Astrocyte (in vitro differentiated cells and primary cell): ENCODE measurements around the gene CLDN34. TPM values are rescaled to one million over a fixed set of nuclear protein-coding genes. Genes with fewer than 3 reads are reported as not detected.
A peak's percentile ranks its signal among the peaks of the same experiment; 100 is the strongest.

ENCODE experiments used
- DNase-seq: peaks from one replicate; pipeline ENCODE4 v3.0.0-alpha.2; 2010; ENCODE audit warnings: low read depth
- FAIRE-seq: peaks from 2 replicates; lab custom pipeline; 2011; peaks lifted over from hg19 to GRCh38; lab: Jason Lieb, UNC
- H2AFZ ChIP-seq: 2 replicates; pipeline ENCODE4 v1.6.0; 2012; ENCODE audit warnings: low read depth, low read length, inconsistent platforms
- H3K27ac ChIP-seq: 2 replicates; pipeline ENCODE4 v1.5.1; 2011; ENCODE audit warnings: low read depth, low read length, inconsistent platforms
- H3K27me3 ChIP-seq: 2 replicates; pipeline ENCODE4 v1.6.0; 2011; ENCODE audit warnings: low read length, inconsistent platforms; ENCODE audit not compliant: insufficient read depth
- H3K36me3 ChIP-seq: 2 replicates; pipeline ENCODE4 v1.5.1; 2011; ENCODE audit warnings: low read length, inconsistent platforms; ENCODE audit not compliant: insufficient read depth
- H3K4me1 ChIP-seq: 2 replicates; pipeline ENCODE4 v1.5.1; 2011; ENCODE audit warnings: low read length, inconsistent platforms; ENCODE audit not compliant: insufficient read depth
- H3K4me2 ChIP-seq: 2 replicates; pipeline ENCODE4 v1.6.0; 2012; ENCODE audit warnings: low read length, inconsistent platforms
- H3K4me3 ChIP-seq: 2 replicates; pipeline ENCODE4 v1.5.1; 2011; ENCODE audit warnings: low read depth, mild to moderate bottlenecking, low read length, inconsistent platforms; ENCODE audit not compliant: insufficient read depth
- H3K79me2 ChIP-seq: 2 replicates; pipeline ENCODE4 v1.6.0; 2012; ENCODE audit warnings: mild to moderate bottlenecking, low read length, inconsistent platforms; ENCODE audit not compliant: insufficient read depth
- H3K9ac ChIP-seq: 2 replicates; pipeline ENCODE4 v1.6.0; 2012; ENCODE audit warnings: mild to moderate bottlenecking, low read length, inconsistent platforms
- H3K9me3 ChIP-seq: 2 replicates; pipeline ENCODE4 v1.5.1; 2012; ENCODE audit warnings: low read depth, mild to moderate bottlenecking, low read length, inconsistent platforms; ENCODE audit not compliant: insufficient read depth
- H4K20me1 ChIP-seq: 2 replicates; pipeline ENCODE4 v1.6.0; 2012; ENCODE audit warnings: low read length, inconsistent platforms; ENCODE audit not compliant: insufficient read depth
- H3K27ac Mint-ChIP-seq: one replicate; pipeline ENCODE4 v1.8.0; 2021; ENCODE audit warnings: mild to moderate bottlenecking, mixed read lengths; ENCODE audit not compliant: unreplicated experiment
- H3K27me3 Mint-ChIP-seq: one replicate; pipeline ENCODE4 v1.8.0; 2021; ENCODE audit warnings: low read depth, mixed read lengths; ENCODE audit not compliant: unreplicated experiment
- H3K36me3 Mint-ChIP-seq: one replicate; pipeline ENCODE4 v1.8.0; 2021; ENCODE audit warnings: low read depth, mixed read lengths; ENCODE audit not compliant: unreplicated experiment
- H3K4me1 Mint-ChIP-seq: one replicate; pipeline ENCODE4 v1.8.0; 2021; ENCODE audit warnings: low read depth, mixed read lengths; ENCODE audit not compliant: unreplicated experiment
- H3K4me3 Mint-ChIP-seq: one replicate; pipeline ENCODE4 v1.8.0; 2021; ENCODE audit warnings: mild to moderate bottlenecking, moderate library complexity, mixed read lengths; ENCODE audit not compliant: unreplicated experiment
- H3K9me3 Mint-ChIP-seq: one replicate; pipeline ENCODE4 v1.8.0; 2021; ENCODE audit warnings: mild to moderate bottlenecking, mixed read lengths; ENCODE audit not compliant: unreplicated experiment
- CTCF ChIP-seq: IDR thresholded peaks from 2 replicates; pipeline ENCODE4 v1.5.1; 2011; ENCODE audit warnings: low read depth, mild to moderate bottlenecking, inconsistent platforms, low read length, moderate library complexity; ENCODE audit not compliant: insufficient read depth
- EZH2 ChIP-seq: IDR thresholded peaks from 2 replicates; pipeline ENCODE4 v1.6.1; 2012; ENCODE audit warnings: mild to moderate bottlenecking, low read length, inconsistent platforms; ENCODE audit not compliant: insufficient read depth
- total RNA-seq: library from RNA; stranded (reverse); gene quantifications from 2 replicates; pipeline ENCODE4 v1.2.1, GENCODE V29; 2021

CLDN34 gene
- total RNA-seq, 1 donor from 2014 or later, result 0.36 TPM

- no peaks in the 10 kb centered on the region for H3K9me3 Mint-ChIP-seq
- Histone ChIP-seq H2AFZ (no peak overlapping the region), H3K4me2 (no peak overlapping the region), H3K9me3 (no peaks in the 10 kb centered on the region), H3K79me2 (no peaks in the 10 kb centered on the region), H3K4me1 (no peaks in the 10 kb centered on the region), H3K36me3 (no peaks in the 10 kb centered on the region), H3K27me3 (no peaks in the 10 kb centered on the region), H3K27ac (no peak overlapping the region), H3K4me3 (no peak overlapping the region), H3K9ac (no peak overlapping the region), H4K20me1 (no peaks in the 10 kb centered on the region)
- DNase-seq (no peak), FAIRE-seq (no peak)
- no peak overlapping the region for H3K27ac Mint-ChIP-seq
- no peak for TF ChIP-seq EZH2
- TF ChIP-seq CTCF, result no peak
- no peaks in the 10 kb centered on the region for H3K4me1 Mint-ChIP-seq
- no peak overlapping the region for H3K4me3 Mint-ChIP-seq
- no peaks in the 10 kb centered on the region for H3K36me3 Mint-ChIP-seq
- H3K27me3 Mint-ChIP-seq, result no peaks in the 10 kb centered on the region
These were observed 16.3 kb downstream of the CLDN34 start for GRCh38 chrX:9983441-9983840.

GRCh38 chrX:9983846-9984245 is 16.7 kb downstream of the CLDN34 start:
- H3K4me3 ChIP-seq, result no peak overlapping the region
- TF ChIP-seq EZH2 (no peak), CTCF (no peak)
- H3K27ac ChIP-seq, result no peak overlapping the region
- no peaks in the 10 kb centered on the region for H3K27me3 ChIP-seq
- FAIRE-seq, result no peak
- no peak overlapping the region for H3K4me3 Mint-ChIP-seq
- no peaks in the 10 kb centered on the region for H3K27me3 Mint-ChIP-seq
- H3K36me3 Mint-ChIP-seq, result no peaks in the 10 kb centered on the region
- H3K36me3 ChIP-seq, result no peaks in the 10 kb centered on the region
- no peak overlapping the region for H3K4me2 ChIP-seq
- H3K9ac ChIP-seq, result no peak overlapping the region
- no peak overlapping the region for H3K27ac Mint-ChIP-seq
- H3K4me1 Mint-ChIP-seq, result no peaks in the 10 kb centered on the region
- H4K20me1 ChIP-seq, result no peaks in the 10 kb centered on the region
- H3K9me3 ChIP-seq, result no peaks in the 10 kb centered on the region
- no peak overlapping the region for H2AFZ ChIP-seq
- no peak for DNase-seq
- H3K4me1 ChIP-seq, result no peaks in the 10 kb centered on the region
- no peaks in the 10 kb centered on the region for H3K79me2 ChIP-seq
- no peaks in the 10 kb centered on the region for H3K9me3 Mint-ChIP-seq

- Mint-ChIP-seq H3K27ac (no peak overlapping the region), H3K9me3 (peaks cover 3% of the 10 kb centered on the region), H3K4me3 (no peak overlapping the region), H3K27me3 (no peaks in the 10 kb centered on the region), H3K4me1 (no peaks in the 10 kb centered on the region), H3K36me3 (no peaks in the 10 kb centered on the region)
- H4K20me1 ChIP-seq, result no peaks in the 10 kb centered on the region
- H2AFZ ChIP-seq, result no peak overlapping the region
- H3K4me3 ChIP-seq, result no peak overlapping the region
- DNase-seq, result no peak
- no peak overlapping the region for H3K4me2 ChIP-seq
- no peaks in the 10 kb centered on the region for H3K4me1 ChIP-seq
- no peaks in the 10 kb centered on the region for H3K79me2 ChIP-seq
- no peak overlapping the region for H3K27ac ChIP-seq
- H3K36me3 ChIP-seq, result no peaks in the 10 kb centered on the region
- H3K9ac ChIP-seq, result no peak overlapping the region
- no peaks in the 10 kb centered on the region for H3K27me3 ChIP-seq
- no peaks in the 10 kb centered on the region for H3K9me3 ChIP-seq
- peak; percentile 44 for TF ChIP-seq CTCF
- no peak for TF ChIP-seq EZH2
- peak; percentile 88 for FAIRE-seq
These were observed 21.6 kb downstream of the CLDN34 start for GRCh38 chrX:9988762-9989161.
